ENCODE results near the gene MATN1. TPM values are rescaled to one million over a fixed set of nuclear protein-coding genes. Genes with fewer than 3 reads are reported as not detected.

Gene MATN1
- total and polyA plus RNA-seq, 2 experiments from 2014 or later = 0.36 to 1.4 TPM

- DNase-seq (ENCODE audit: low read depth in 1 of 2, low spot score in 1 of 2) = no peak
- H3K4me1 ChIP-seq (ENCODE audit: low read depth) = no peaks in the 10 kb centered on the region
- TF ChIP-seq CTCF (IDR thresholded peaks at IDR 0.05; ENCODE audit: low read depth, low read length) = no peak
- H3K36me3 ChIP-seq = no peaks in the 10 kb centered on the region
- no peaks in the 10 kb centered on the region for H3K9me3 ChIP-seq (ENCODE audit: low read depth)
- no peak overlapping the region for H3K27ac ChIP-seq
- H3K27me3 ChIP-seq = no peaks in the 10 kb centered on the region
- H3K4me3 ChIP-seq = no peak overlapping the region
Observed at GRCh38 chr1:30728340-30728739, 5.0 kb upstream of the MATN1 start.

- Histone ChIP-seq H3K27ac (no peak overlapping the region), H3K4me3 (no peak overlapping the region), H3K27me3 (no peaks in the 10 kb centered on the region), H3K9me3 (ENCODE audit: low read depth) (no peaks in the 10 kb centered on the region), H3K4me1 (ENCODE audit: low read depth) (no peaks in the 10 kb centered on the region), H3K36me3 (no peaks in the 10 kb centered on the region)
- DNase-seq (ENCODE audit: low read depth in 1 of 2, low spot score in 1 of 2) = peak in 1 of 2 donors; percentile 68
- no peak for TF ChIP-seq CTCF (IDR thresholded peaks at IDR 0.05; ENCODE audit: low read depth, low read length)
Observed at GRCh38 chr1:30727824-30728223, 4.4 kb upstream of the MATN1 start.

- Histone ChIP-seq H3K36me3 (no peaks in the 10 kb centered on the region), H3K4me3 (no peak overlapping the region), H3K27me3 (no peaks in the 10 kb centered on the region), H3K9me3 (ENCODE audit: low read depth) (no peaks in the 10 kb centered on the region), H3K4me1 (ENCODE audit: low read depth) (no peaks in the 10 kb centered on the region), H3K27ac (no peak overlapping the region)
- no peak for DNase-seq (ENCODE audit: low read depth in 1 of 2, low spot score in 1 of 2)
- TF ChIP-seq CTCF (IDR thresholded peaks at IDR 0.05; ENCODE audit: low read depth, low read length) = no peak
Observed at GRCh38 chr1:30726773-30727684, 3.6 kb upstream of the MATN1 start.

GRCh38 chr1:30726236-30726635 is 2.9 kb upstream of the MATN1 start:
- DNase-seq (ENCODE audit: low read depth in 1 of 2, low spot score in 1 of 2) = no peak
- H3K9me3 ChIP-seq (ENCODE audit: low read depth) = no peaks in the 10 kb centered on the region
- no peaks in the 10 kb centered on the region for H3K27me3 ChIP-seq
- no peak overlapping the region for H3K27ac ChIP-seq
- no peak for TF ChIP-seq CTCF (IDR thresholded peaks at IDR 0.05; ENCODE audit: low read depth, low read length)
- no peak overlapping the region for H3K4me3 ChIP-seq
- H3K36me3 ChIP-seq = no peaks in the 10 kb centered on the region
- H3K4me1 ChIP-seq (ENCODE audit: low read depth) = no peaks in the 10 kb centered on the region

GRCh38 chr1:30725450-30726095 is 2.2 kb upstream of the MATN1 start:
- Histone ChIP-seq H3K4me1 (ENCODE audit: low read depth) (no peaks in the 10 kb centered on the region), H3K27ac (no peak overlapping the region)
- no peak for TF ChIP-seq CTCF (IDR thresholded peaks at IDR 0.05; ENCODE audit: low read depth, low read length)

More at GRCh38 chr1:30725450-30726095, 2.2 kb upstream of the MATN1 start:
- Histone ChIP-seq H3K9me3 (ENCODE audit: low read depth) (no peaks in the 10 kb centered on the region), H3K36me3 (no peaks in the 10 kb centered on the region), H3K27me3 (no peaks in the 10 kb centered on the region), H3K4me3 (no peak overlapping the region)
- no peak for DNase-seq (ENCODE audit: low read depth in 1 of 2, low spot score in 1 of 2)
